ENCODE results near the gene EYA2. TPM values are rescaled to one million over a fixed set of nuclear protein-coding genes. Genes with fewer than 3 reads are reported as not detected.

Gene EYA2
- total RNA-seq, 1 experiment from 2014 or later = 0.74 TPM

- H3K27me3 ChIP-seq (ENCODE audit: insufficient read depth, low read length) = peaks cover 4% of the 10 kb centered on the region; the same call in 1 of the 2 replicates
- H3K14ac ChIP-seq (ENCODE audit: insufficient read depth, low read length) = no peak overlapping the region
- no peak overlapping the region for H3K9ac ChIP-seq (ENCODE audit: extremely low read depth, insufficient read length, low read length)
- no peak overlapping the region for H2AFZ ChIP-seq (ENCODE audit: low read length)
- no peak overlapping the region for H3T11ph ChIP-seq (ENCODE audit: low read length)
- H3K36me3 Mint-ChIP-seq (ENCODE audit: insufficient read depth in 1 of 3, low read depth in 3 of 3) = no peaks in the 10 kb centered on the region
- H3K79me1 ChIP-seq (ENCODE audit: insufficient read depth, low read depth, low read length, poor library complexity, severe bottlenecking) = no peaks in the 10 kb centered on the region
- H3K9me3 Mint-ChIP-seq = no peaks in the 10 kb centered on the region; a peak in 1 of 5 replicates
- no peaks in the 10 kb centered on the region for H3K79me2 ChIP-seq (ENCODE audit: insufficient read depth, low read length)
- H4K8ac ChIP-seq (replicated peaks; ENCODE audit: insufficient read length, low read depth, low read length) = no peak overlapping the region
- H3K56ac ChIP-seq (ENCODE audit: insufficient read length, low read depth, low read length) = no peak overlapping the region
- no peak overlapping the region for H3K27ac Mint-ChIP-seq
- no peak overlapping the region for H4K91ac ChIP-seq (ENCODE audit: insufficient read length, low read depth, low read length)
- H2BK12ac ChIP-seq (ENCODE audit: insufficient read length, low read depth, low read length) = no peak overlapping the region
- DNase-seq = no peak
- no peak overlapping the region for H3K4me2 ChIP-seq (ENCODE audit: insufficient read depth, insufficient read length, low read length)
- no peak overlapping the region for H2BK120ac ChIP-seq (ENCODE audit: low read depth, low read length, poor library complexity, severe bottlenecking)
- peaks cover 43% of the 10 kb centered on the region for H3K27me3 Mint-ChIP-seq (ENCODE audit: low read depth)
- H3K23me2 ChIP-seq (ENCODE audit: insufficient read length, low read depth, low read length, poor library complexity, severe bottlenecking) = peaks cover 1% of the 10 kb centered on the region
- H3K4me3 Mint-ChIP-seq = no peak overlapping the region
- H2BK5ac ChIP-seq (ENCODE audit: insufficient read length, low read length) = no peak overlapping the region
- no peak overlapping the region for H3K4ac ChIP-seq (ENCODE audit: low read depth, low read length)
- no peaks in the 10 kb centered on the region for H3K9me3 ChIP-seq (ENCODE audit: control insufficient read depth, low read depth, low read length)
- no peaks in the 10 kb centered on the region for H3K4me1 ChIP-seq (ENCODE audit: insufficient read depth, low read length)
- H4K5ac ChIP-seq (ENCODE audit: insufficient read length, low read depth, low read length) = no peak overlapping the region
- H2BK15ac ChIP-seq (ENCODE audit: low read depth, low read length) = no peak overlapping the region
- no peak for TF ChIP-seq CTCF (conservative IDR thresholded peaks at IDR 0.05)
- H3K4me1 Mint-ChIP-seq = peaks cover 20 to 23% of the 10 kb centered on the region in 2 experiments
- no peaks in the 10 kb centered on the region for H4K20me1 ChIP-seq (ENCODE audit: control insufficient read depth, insufficient read depth, insufficient read length)
- H2AK5ac ChIP-seq (ENCODE audit: insufficient read length, low read length) = no peak overlapping the region
- H3K23ac ChIP-seq (ENCODE audit: insufficient read length, low read depth, low read length) = no peak overlapping the region
- no peak overlapping the region for H3K27ac ChIP-seq (ENCODE audit: insufficient read length, low read depth, low read length)
- no CpG with 5 or more reads among the region's 11 CpGs for WGBS (ENCODE audit: extremely low coverage, insufficient read length, low lambda C conversion rate)
- no peak overlapping the region for H3K18ac ChIP-seq (ENCODE audit: insufficient read length, low read depth, low read length)
- H2BK20ac ChIP-seq (ENCODE audit: low read depth, low read length, poor library complexity, severe bottlenecking) = no peak overlapping the region
Observed at GRCh38 chr20:46900826-46901225, 6.2 kb downstream of the EYA2 start.
